ENCODE measurements around the gene PALM3. TPM values are rescaled to one million over a fixed set of nuclear protein-coding genes. Genes with fewer than 3 reads are reported as not detected.

Gene PALM3
- total and polyA plus RNA-seq, 2 experiments from 2014 or later: 2.1 to 3.4 TPM

DNA sequence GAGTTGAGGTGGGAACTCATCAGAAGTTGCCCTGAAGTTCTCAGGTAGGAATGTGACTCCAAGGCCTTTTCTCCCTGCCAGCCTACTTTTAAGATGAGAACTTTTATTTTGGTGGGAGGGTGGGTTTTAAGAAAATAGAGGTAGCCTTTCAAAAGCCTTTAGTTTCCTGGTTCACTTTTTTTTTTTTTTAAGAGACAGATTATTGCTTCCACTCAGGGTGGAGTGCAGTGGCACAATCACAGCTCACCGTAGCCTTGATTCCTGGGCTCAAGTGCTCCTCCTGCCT, 20.7 kb upstream of the PALM3 start:
- no peaks in the 10 kb centered on the region for H3K9me3 ChIP-seq (ENCODE audit: low read depth)
- no peaks in the 10 kb centered on the region for H3K36me3 ChIP-seq (replicated peaks; ENCODE audit: insufficient read depth, low read depth)
- H4K20me1 ChIP-seq (ENCODE audit: insufficient read depth, poor library complexity, severe bottlenecking): no peaks in the 10 kb centered on the region
- peak overlapping the region; percentile 87 for H3K4me2 ChIP-seq
- no peak for DNase-seq (ENCODE audit: low spot score)
- no peak for TF ChIP-seq EZH2 (IDR thresholded peaks at IDR 0.05; ENCODE audit: borderline replicate concordance)
- TF ChIP-seq, protein P1, sequence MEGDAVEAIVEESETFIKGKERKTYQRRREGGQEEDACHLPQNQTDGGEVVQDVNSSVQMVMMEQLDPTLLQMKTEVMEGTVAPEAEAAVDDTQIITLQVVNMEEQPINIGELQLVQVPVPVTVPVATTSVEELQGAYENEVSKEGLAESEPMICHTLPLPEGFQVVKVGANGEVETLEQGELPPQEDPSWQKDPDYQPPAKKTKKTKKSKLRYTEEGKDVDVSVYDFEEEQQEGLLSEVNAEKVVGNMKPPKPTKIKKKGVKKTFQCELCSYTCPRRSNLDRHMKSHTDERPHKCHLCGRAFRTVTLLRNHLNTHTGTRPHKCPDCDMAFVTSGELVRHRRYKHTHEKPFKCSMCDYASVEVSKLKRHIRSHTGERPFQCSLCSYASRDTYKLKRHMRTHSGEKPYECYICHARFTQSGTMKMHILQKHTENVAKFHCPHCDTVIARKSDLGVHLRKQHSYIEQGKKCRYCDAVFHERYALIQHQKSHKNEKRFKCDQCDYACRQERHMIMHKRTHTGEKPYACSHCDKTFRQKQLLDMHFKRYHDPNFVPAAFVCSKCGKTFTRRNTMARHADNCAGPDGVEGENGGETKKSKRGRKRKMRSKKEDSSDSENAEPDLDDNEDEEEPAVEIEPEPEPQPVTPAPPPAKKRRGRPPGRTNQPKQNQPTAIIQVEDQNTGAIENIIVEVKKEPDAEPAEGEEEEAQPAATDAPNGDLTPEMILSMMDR (IDR thresholded peaks at IDR 0.05; ENCODE audit: poor library complexity): no peak
- no peak for TF ChIP-seq EZH2phosphoT487 (IDR thresholded peaks at IDR 0.05; ENCODE audit: low read depth, severe bottlenecking, unreplicated experiment)
- no peaks in the 10 kb centered on the region for H3K9me2 ChIP-seq (replicated peaks; ENCODE audit: insufficient read depth)
- H3K4me1 ChIP-seq (ENCODE audit: insufficient read depth): peaks cover 11% of the 10 kb centered on the region
- WGBS (ENCODE audit: low lambda C conversion rate, missing lambda C conversion rate): 58% methylated on average over 1 of the region's 1 CpG
- H3K4me3 ChIP-seq: no peak overlapping the region
- H3K27ac ChIP-seq: peak overlapping the region; percentile 85
- no peak overlapping the region for H2AFZ ChIP-seq
- no peaks in the 10 kb centered on the region for H3K27me3 ChIP-seq
- H3K79me2 ChIP-seq: peaks cover 21% of the 10 kb centered on the region

GRCh38 chr19:14081797-14082674, 20.2 kb upstream of the PALM3 start:
- Histone ChIP-seq H3K9me2 (replicated peaks; ENCODE audit: insufficient read depth) (no peaks in the 10 kb centered on the region), H2AFZ (peak overlapping the region; percentile 51), H3K27ac (peak overlapping the region; percentile 85), H4K20me1 (ENCODE audit: insufficient read depth, poor library complexity, severe bottlenecking) (no peaks in the 10 kb centered on the region), H3K4me1 (ENCODE audit: insufficient read depth) (peaks cover 11% of the 10 kb centered on the region), H3K79me2 (peaks cover 24% of the 10 kb centered on the region), H3K4me3 (peak overlapping the region; percentile 49), H3K4me2 (peak overlapping the region; percentile 87), H3K27me3 (no peaks in the 10 kb centered on the region), H3K9me3 (ENCODE audit: low read depth) (no peaks in the 10 kb centered on the region), H3K36me3 (replicated peaks; ENCODE audit: insufficient read depth, low read depth) (no peaks in the 10 kb centered on the region)
- TF ChIP-seq EZH2 (IDR thresholded peaks at IDR 0.05; ENCODE audit: borderline replicate concordance): no peak
- TF ChIP-seq, protein P1 (IDR thresholded peaks at IDR 0.05; ENCODE audit: poor library complexity): no peak
- TF ChIP-seq EZH2phosphoT487 (IDR thresholded peaks at IDR 0.05; ENCODE audit: low read depth, severe bottlenecking, unreplicated experiment): no peak
- WGBS (ENCODE audit: low lambda C conversion rate, missing lambda C conversion rate): 29% methylated on average over 24 of the region's 24 CpGs
- peak; percentile 55 for DNase-seq (ENCODE audit: low spot score)

GRCh38 chr19:14080887-14081796, 19.3 kb upstream of the PALM3 start:
- peaks cover 25% of the 10 kb centered on the region for H3K79me2 ChIP-seq
- WGBS (ENCODE audit: low lambda C conversion rate, missing lambda C conversion rate): 1% methylated on average over 49 of the region's 50 CpGs
- H2AFZ ChIP-seq: peak overlapping the region; percentile 56
- H3K36me3 ChIP-seq (replicated peaks; ENCODE audit: insufficient read depth, low read depth): no peaks in the 10 kb centered on the region
- no peaks in the 10 kb centered on the region for H3K9me3 ChIP-seq (ENCODE audit: low read depth)
- H3K9me2 ChIP-seq (replicated peaks; ENCODE audit: insufficient read depth): no peaks in the 10 kb centered on the region
- H4K20me1 ChIP-seq (ENCODE audit: insufficient read depth, poor library complexity, severe bottlenecking): no peaks in the 10 kb centered on the region
- H3K4me3 ChIP-seq: peak overlapping the region; percentile 49
- peak overlapping the region; percentile 87 for H3K4me2 ChIP-seq
- peak; percentile 99 for DNase-seq (ENCODE audit: low spot score)
- H3K27me3 ChIP-seq: no peaks in the 10 kb centered on the region
- peak overlapping the region; percentile 85 for H3K27ac ChIP-seq
- TF ChIP-seq EZH2 (IDR thresholded peaks at IDR 0.05; ENCODE audit: borderline replicate concordance): no peak
- no peak for TF ChIP-seq EZH2phosphoT487 (IDR thresholded peaks at IDR 0.05; ENCODE audit: low read depth, severe bottlenecking, unreplicated experiment)
- TF ChIP-seq, protein P1 (IDR thresholded peaks at IDR 0.05; ENCODE audit: poor library complexity): no peak
- peaks cover 11% of the 10 kb centered on the region for H3K4me1 ChIP-seq (ENCODE audit: insufficient read depth)

Measured in hepatocyte (in vitro differentiated cells).